NOMO-1 treated with dmso at 0.1 percent for 144 hours (cell line): ENCODE measurements around the gene CCDC74B.
"Not testable (repeated sequence)": the region's sequence is repeated elsewhere in the genome, so short reads cannot be mapped to it uniquely, and the experiment has no call there.

Experiments used
- DNase-seq: peaks from one replicate; lab custom pipeline; 2025; ENCODE audit not compliant: unreplicated experiment; lab: John Stamatoyannopoulos, UW

CCDC74B gene

GRCh38 chr2:130145006-130145414 is at the start of gene CCDC74B:
Gene CCDC74B (minus strand): TSS chr2:130145112. CDS start chr2:130144996, 116 bp downstream.
- not testable (repeated sequence) for DNase-seq

DNA sequence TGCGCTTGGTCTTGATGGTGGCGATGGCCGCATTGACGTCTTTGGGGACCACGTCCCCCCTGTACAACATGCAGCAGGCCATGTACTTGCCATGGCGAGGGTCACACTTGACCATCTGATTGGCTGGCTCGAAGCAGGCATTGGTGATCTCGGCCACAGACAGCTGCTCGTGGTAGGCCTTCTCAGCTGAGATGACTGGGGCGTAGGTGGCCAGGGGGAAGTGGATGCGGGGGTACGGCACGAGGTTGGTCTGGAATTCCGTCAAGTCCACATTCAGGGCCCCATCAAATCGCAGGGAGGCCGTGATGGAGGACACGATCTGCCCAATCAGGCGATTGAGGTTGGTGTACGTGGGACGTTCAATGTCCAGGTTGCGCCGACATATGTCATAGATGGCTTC is 48.9 kb upstream of the CCDC74B start:
- DNase-seq, result not testable (repeated sequence)

- not testable (repeated sequence) for DNase-seq
Measured at GRCh38 chr2:130192451-130192850, 47.5 kb upstream of the CCDC74B start.

GRCh38 chr2:130191319-130191718 is 46.4 kb upstream of the CCDC74B start:
- DNase-seq, result not testable (repeated sequence)

GRCh38 chr2:130190237-130190636 is 45.3 kb upstream of the CCDC74B start:
- no peak for DNase-seq

- DNase-seq, result not testable (repeated sequence)
Measured at GRCh38 chr2:130188958-130189357, 44.0 kb upstream of the CCDC74B start.

DNA sequence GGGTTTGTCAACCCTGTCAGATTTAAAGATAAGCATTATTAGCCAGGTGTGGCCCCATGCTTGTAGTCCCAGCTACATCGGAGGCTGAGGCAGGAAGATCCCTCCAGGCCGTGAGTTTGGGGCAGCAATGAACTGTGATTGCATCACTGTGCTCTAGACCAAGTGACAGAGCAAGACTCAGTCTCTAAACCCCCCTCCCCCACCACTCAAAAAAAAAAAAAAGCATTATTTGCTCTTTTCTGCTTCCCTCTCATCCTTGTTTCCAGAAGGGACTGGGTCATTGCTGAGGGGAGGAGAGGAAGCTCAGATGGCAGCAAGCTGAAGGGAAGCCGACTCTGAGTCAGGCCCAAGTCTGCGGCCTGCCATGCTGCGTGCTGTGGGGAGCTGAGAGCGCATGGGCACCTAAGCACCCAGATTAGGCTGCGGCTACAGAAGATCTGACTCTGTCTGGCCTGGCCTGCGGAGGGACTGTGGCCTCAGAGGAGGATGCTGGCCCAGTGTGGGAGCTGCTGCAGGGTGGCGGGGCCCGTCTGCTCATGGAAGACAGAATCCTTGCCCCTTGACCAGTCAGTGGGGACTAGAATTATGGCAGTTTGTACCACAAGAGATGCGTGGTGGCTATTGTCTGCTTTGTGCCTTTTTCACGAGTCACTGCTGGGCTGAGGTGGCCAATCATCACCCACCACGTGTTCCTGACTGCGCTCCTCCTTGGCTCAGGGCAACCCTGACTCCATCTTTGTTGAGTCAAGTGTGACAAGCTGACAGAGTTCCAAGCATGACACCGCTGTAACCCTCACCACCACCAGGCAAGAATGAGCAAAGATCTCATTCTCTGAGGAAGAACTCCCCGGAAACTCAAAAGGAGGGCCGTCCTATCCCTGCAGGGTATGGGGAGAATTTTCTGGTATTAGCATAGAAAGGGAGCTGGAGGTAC is 43.2 kb upstream of the CCDC74B start:
- not testable (repeated sequence) for DNase-seq

- no peak for DNase-seq
Measured at GRCh38 chr2:130187268-130187667, 42.4 kb upstream of the CCDC74B start.

DNA sequence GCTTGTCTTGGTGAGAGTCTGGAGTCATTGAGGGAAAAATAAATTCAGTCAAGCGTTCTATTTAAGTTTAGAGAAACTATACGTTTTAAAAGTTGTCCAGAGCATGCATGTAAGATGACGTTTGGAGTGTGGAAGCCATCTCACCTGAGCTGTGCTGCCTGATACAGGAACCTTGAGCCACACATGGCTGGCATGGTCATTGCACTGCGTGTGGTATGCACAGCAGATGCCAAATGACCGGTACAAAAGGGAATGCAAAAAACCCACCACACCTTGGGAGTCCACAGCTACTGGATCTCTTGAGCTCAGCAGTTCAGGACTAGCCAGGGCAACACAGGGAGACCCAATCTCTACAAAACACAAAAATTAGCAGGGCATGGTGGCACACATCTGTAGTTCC is 41.5 kb upstream of the CCDC74B start:
- no peak for DNase-seq

DNA sequence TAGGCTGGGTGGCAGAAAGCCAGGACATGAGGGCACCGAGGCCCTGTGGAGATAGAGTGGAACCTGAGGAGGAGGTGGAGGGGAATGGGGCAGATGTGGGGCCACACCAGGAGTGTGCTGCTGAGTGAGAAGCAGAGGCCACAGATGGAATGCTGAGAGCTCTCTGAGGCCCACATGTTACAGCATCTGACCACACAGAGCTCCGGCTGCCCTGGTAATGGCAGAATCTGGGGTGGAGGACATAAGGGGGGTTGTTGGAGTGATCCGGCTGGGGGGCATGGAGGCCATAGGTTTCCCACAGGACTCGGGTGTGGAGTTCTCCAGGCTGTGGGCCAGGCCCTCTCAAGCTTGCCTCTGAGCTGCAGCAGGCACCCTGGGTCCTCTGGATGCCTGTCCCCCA is 41.0 kb upstream of the CCDC74B start:
- DNase-seq, result no peak

DNA sequence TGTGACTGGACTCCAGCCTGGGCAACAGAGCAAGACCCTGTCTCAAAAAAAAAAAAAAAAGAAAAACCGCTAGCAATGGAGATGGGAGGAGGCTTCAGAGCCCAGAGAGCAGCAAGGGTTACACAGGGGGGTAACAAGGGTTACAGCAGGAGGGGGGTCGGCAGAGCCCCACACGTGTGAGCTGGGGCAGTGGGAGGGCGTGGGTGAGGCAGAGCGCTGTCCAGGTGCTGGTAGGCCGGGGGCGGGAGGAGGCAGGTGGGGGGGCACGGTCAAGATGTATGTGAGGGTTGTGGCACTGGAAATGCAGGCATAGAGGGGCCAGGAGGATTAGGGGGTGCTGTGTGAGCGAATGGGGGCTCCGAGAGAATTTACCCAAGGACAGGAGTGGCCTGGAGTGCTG is 40.5 kb upstream of the CCDC74B start:
- DNase-seq, result no peak

- DNase-seq, result no peak
Measured at GRCh38 chr2:130183512-130184373, 38.8 kb upstream of the CCDC74B start.

GRCh38 chr2:130182826-130183511 is 38.1 kb upstream of the CCDC74B start:
- DNase-seq, result not testable (repeated sequence)

DNA sequence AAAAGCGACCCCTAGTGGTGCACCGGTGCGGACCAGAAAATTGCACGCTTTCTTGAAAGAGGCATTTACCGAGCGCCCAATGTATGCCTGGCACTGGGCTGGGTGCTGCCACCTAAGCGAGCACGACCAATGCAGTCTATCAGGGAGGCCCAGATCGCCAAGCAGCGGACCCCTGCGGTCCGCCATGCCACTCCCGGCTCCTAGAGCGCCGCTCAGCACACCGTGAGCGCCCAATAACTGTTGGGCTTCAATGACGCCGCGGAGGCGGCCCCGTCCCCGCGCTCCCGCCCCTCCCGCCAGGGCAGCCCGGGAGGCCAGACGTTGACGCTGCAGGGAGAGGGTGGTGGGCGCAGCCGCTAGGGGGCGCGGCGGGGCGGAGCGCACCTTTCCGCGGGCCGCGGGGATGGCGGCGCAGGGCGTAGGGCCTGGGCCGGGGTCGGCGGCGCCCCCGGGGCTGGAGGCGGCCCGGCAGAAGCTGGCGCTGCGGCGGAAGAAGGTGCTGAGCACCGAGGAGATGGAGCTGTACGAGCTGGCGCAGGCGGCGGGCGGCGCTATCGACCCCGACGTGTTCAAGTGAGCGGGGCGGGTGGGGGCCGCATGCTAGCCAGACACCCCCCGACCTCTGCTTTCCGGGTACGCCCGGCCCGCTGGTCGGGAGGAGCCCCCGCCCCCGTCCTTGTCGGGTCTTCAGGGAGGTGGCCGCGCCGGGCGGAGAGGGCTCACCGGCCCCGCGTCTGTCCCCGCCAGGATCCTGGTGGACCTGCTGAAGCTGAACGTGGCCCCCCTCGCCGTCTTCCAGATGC is 37.2 kb upstream of the CCDC74B start, which contains the start of gene MZT2B:
MZT2B (plus strand) TSS at position 383 of the 803 bp plus-strand sequence; CDS start at position 404, 21 bp downstream.
- peak; percentile 76 for DNase-seq

GRCh38 chr2:130181325-130181879 is 36.5 kb upstream of the CCDC74B start, which contains the start of gene SMPD4:
Gene SMPD4 (minus strand): TSS chr2:130181602. CDS start chr2:130176592, 5,010 bp downstream.
- DNase-seq, result peak; percentile 79

DNA sequence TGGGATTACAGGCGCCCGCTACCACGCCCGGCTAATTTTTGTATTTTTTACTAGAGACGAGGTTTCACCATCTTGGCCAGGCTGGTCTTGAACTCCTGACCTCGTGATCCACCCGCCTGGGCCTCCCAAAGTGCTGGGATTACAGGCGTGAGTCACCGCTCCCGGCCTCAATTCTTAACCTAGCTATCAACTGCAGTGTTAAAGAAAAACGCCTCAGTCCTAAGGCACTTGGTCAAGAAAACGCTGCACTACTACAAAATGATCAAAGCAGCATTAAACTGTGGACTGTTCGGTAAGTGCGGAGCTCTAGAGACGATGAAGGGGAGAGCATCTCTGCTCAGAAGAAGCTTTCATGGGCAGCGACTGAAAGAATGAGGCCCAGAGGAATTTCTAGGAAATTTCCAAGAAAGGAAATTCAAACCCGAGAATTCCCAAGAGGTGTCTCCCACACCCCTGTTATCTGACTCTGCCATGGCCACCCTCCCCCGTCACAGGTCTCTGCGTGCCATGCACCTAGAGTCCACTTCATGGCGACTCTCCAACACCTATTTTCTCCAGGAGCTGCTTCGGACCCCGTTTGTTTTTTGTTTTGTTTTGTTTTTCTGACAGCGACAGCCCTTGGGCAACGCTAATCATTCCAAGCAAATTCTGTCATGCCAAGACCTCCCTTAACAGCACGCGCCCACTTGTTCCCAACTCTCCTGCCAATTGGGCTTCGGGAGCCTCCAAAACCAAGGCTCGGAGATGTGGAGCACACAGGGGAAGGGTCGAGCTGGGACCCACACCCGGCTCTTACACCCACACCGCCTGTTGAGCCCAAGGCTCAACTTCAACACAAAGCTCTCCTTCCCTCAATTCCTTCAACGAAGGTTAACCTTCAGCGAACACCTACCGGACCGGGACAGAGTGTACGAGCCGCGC is 35.8 kb upstream of the CCDC74B start:
- DNase-seq, result not testable (repeated sequence)

GRCh38 chr2:130174866-130175265 is 30.0 kb upstream of the CCDC74B start:
- DNase-seq, result not testable (repeated sequence)

GRCh38 chr2:130169896-130170295 is 25.0 kb upstream of the CCDC74B start:
- DNase-seq, result no peak
